A673 (cell line): Measurements from ENCODE around the gene KLRF1. TPM values are rescaled to one million over a fixed set of nuclear protein-coding genes. Genes with fewer than 3 reads are reported as not detected.

Experiments
- BruUV-seq: library from RNA; stranded (reverse); fragments of 400-500 nt; replicated peaks from 2 replicates; lab custom pipeline; 2021; lab: Mats Ljungman, UMichigan
- CTCF ChIA-PET: fragments of 300-600 bp; sonication (Branson Sonifier 250); formaldehyde crosslinking; loops from one replicate; lab custom pipeline; 2022; ENCODE audit warnings: antibody characterized with exemption; lab: Charles Lee
- POLR2A ChIA-PET: fragments of 300-600 bp; sonication (Branson Sonifier 250); formaldehyde crosslinking; loops from one replicate; lab custom pipeline; 2022; ENCODE audit warnings: antibody characterized with exemption; ENCODE audit not compliant: low non-redundant PET; lab: Charles Lee
- DNase-seq: peaks from one replicate; pipeline ENCODE4 v3.0.0-alpha.2; 2015; ENCODE audit warnings: low spot score
- H3K27ac ChIP-seq: fragments of 200-600 bp; sonication (generic); 2 replicates; pipeline ENCODE4 v1.5.1; 2016; ENCODE audit warnings: mixed run types, low read depth, mild to moderate bottlenecking, mixed read lengths, antibody characterized with exemption, low read length; ENCODE audit not compliant: poor library complexity, severe bottlenecking
- H3K27me3 ChIP-seq: fragments of 200-600 bp; sonication (generic); replicated peaks from 2 replicates; pipeline ENCODE4 v1.6.1; 2017; ENCODE audit warnings: mixed run types, low read depth, mild to moderate bottlenecking, mixed read lengths, antibody characterized with exemption, low read length; ENCODE audit not compliant: insufficient read depth, poor library complexity
- H3K36me3 ChIP-seq: fragments of 200-600 bp; sonication (generic); 2 replicates; pipeline ENCODE4 v1.6.1; 2016; ENCODE audit warnings: mixed run types, mild to moderate bottlenecking, mixed read lengths, antibody characterized with exemption, low read length; ENCODE audit not compliant: insufficient read depth, poor library complexity, severe bottlenecking
- H3K4me1 ChIP-seq: fragments of 200-600 bp; sonication (generic); 2 replicates; pipeline ENCODE4 v1.6.1; 2017; ENCODE audit warnings: mixed run types, mild to moderate bottlenecking, mixed read lengths, antibody characterized with exemption, low read length; ENCODE audit not compliant: insufficient read depth, poor library complexity, severe bottlenecking
- H3K4me3 ChIP-seq: fragments of 200-600 bp; sonication (generic); 2 replicates; pipeline ENCODE4 v1.5.1; 2016; ENCODE audit warnings: low read depth, mixed run types, mild to moderate bottlenecking, mixed read lengths, low read length; ENCODE audit not compliant: poor library complexity, severe bottlenecking
- H3K9me3 ChIP-seq: fragments of 200-600 bp; sonication (generic); 2 replicates; pipeline ENCODE4 v1.6.1; 2016; ENCODE audit warnings: mixed run types, low read depth, mild to moderate bottlenecking, mixed read lengths, antibody characterized with exemption, low read length; ENCODE audit not compliant: poor library complexity, severe bottlenecking
- CTCF ChIP-seq: fragments of 300-800, 200-600 bp; sonication (generic); conservative IDR thresholded peaks from 2 replicates; pipeline ENCODE4 v1.5.1; 2017; ENCODE audit warnings: low read depth, mild to moderate bottlenecking, antibody characterized with exemption, low read length, moderate library complexity, mixed read lengths
- EZH2 ChIP-seq: fragments of 200-600 bp; sonication (generic); IDR thresholded peaks from 2 replicates; pipeline ENCODE4 v1.6.1; 2017; ENCODE audit warnings: borderline replicate concordance, low read depth, mild to moderate bottlenecking, mixed read lengths, antibody characterized with exemption, low read length; ENCODE audit not compliant: poor library complexity, severe bottlenecking
- intact Hi-C: fragments of 100-400 bp; cut with micrococcal nuclease; formaldehyde crosslinking; loops from one replicate; pipeline ENCODE4 v1.10.0; 2022; ENCODE audit not compliant: unreplicated experiment
- total RNA-seq: library from RNA; stranded (reverse); gene quantifications from 2 replicates; pipeline ENCODE4 v1.2.3, GENCODE V29; 2021

The KLRF1 gene
- total RNA-seq, 1 experiment from 2014 or later, result not detected

- CTCF ChIA-PET, result no interaction called here
- DNase-seq, result no peak
- H3K4me3 ChIP-seq, result no peak overlapping the region
- H3K27me3 ChIP-seq, result no peaks in the 10 kb centered on the region
- POLR2A ChIA-PET, result no interaction called here
- BruUV-seq, result no TSS peak
- peaks cover 12% of the 10 kb centered on the region for H3K4me1 ChIP-seq
- no peak overlapping the region for H3K27ac ChIP-seq
- no peaks in the 10 kb centered on the region for H3K36me3 ChIP-seq
- TF ChIP-seq EZH2, result no peak
- no peaks in the 10 kb centered on the region for H3K9me3 ChIP-seq
- intact Hi-C loops, result no loop called here
These were observed 30.9 kb upstream of the KLRF1 start for GRCh38 chr12:9796346-9796745.

- peak; percentile 33 for DNase-seq
- intact Hi-C loops, result no loop called here
- peaks cover 12% of the 10 kb centered on the region for H3K4me1 ChIP-seq
- H3K9me3 ChIP-seq, result no peaks in the 10 kb centered on the region
- no peak overlapping the region for H3K27ac ChIP-seq
- H3K27me3 ChIP-seq, result no peaks in the 10 kb centered on the region
- H3K36me3 ChIP-seq, result no peaks in the 10 kb centered on the region
- TF ChIP-seq EZH2, result no peak
- H3K4me3 ChIP-seq, result no peak overlapping the region
- ChIA-PET CTCF (no interaction called here), POLR2A (no interaction called here)
- no TSS peak for BruUV-seq
These were observed 30.3 kb upstream of the KLRF1 start for GRCh38 chr12:9796971-9797370.

GRCh38 chr12:9797722-9798619 lies 29.3 kb upstream of the KLRF1 start:
- BruUV-seq, result no TSS peak
- no peaks in the 10 kb centered on the region for H3K27me3 ChIP-seq
- H3K4me3 ChIP-seq, result no peak overlapping the region
- peak; percentile 53 for DNase-seq
- peaks cover 12% of the 10 kb centered on the region for H3K4me1 ChIP-seq
- intact Hi-C loops, result loop anchor here (2.0 kb wide), 1 partner anchor 47 kb away; no protein-coding TSS in a partner anchor
- H3K36me3 ChIP-seq, result no peaks in the 10 kb centered on the region
- H3K27ac ChIP-seq, result no peak overlapping the region
- peak; percentile 50 for TF ChIP-seq CTCF
- no peak for TF ChIP-seq EZH2
- CTCF ChIA-PET, result interaction anchor here (0.5 to 1.1 kb wide), 2 partner anchors 47 to 1839 kb away, joined by 3 to 4 read pairs; no protein-coding TSS in a partner anchor
- no peaks in the 10 kb centered on the region for H3K9me3 ChIP-seq
- POLR2A ChIA-PET, result no interaction called here

- peak; percentile 54 for DNase-seq
- intact Hi-C loops, result loop anchor here (2.0 kb wide), 1 partner anchor 49 kb away; no protein-coding TSS in a partner anchor
- POLR2A ChIA-PET, result no interaction called here
These were observed 27.3 kb upstream of the KLRF1 start for GRCh38 chr12:9799961-9800360.

More at GRCh38 chr12:9799961-9800360, 27.3 kb upstream of the KLRF1 start:
- no peaks in the 10 kb centered on the region for H3K36me3 ChIP-seq
- H3K4me1 ChIP-seq, result peaks cover 12% of the 10 kb centered on the region
- CTCF ChIA-PET, result no interaction called here
- TF ChIP-seq CTCF (no peak), EZH2 (no peak)
- H3K27ac ChIP-seq, result no peak overlapping the region
- BruUV-seq, result no TSS peak
- no peak overlapping the region for H3K4me3 ChIP-seq
- H3K27me3 ChIP-seq, result no peaks in the 10 kb centered on the region
- H3K9me3 ChIP-seq, result no peaks in the 10 kb centered on the region
